HG03565 (cell line): Measurements from ENCODE around the gene GUK1.

Source experiments
- ATAC-seq: cut with Tn5 transposase; IDR thresholded peaks from one replicate; pipeline ENCODE4 v1.9.1; 2021; ENCODE audit warnings: mild to moderate bottlenecking, moderate library complexity; ENCODE audit not compliant: unreplicated experiment

Gene GUK1

GRCh38 chr1:228123505-228123904, 16.6 kb upstream of the GUK1 start:
- ATAC-seq, result no peak

DNA sequence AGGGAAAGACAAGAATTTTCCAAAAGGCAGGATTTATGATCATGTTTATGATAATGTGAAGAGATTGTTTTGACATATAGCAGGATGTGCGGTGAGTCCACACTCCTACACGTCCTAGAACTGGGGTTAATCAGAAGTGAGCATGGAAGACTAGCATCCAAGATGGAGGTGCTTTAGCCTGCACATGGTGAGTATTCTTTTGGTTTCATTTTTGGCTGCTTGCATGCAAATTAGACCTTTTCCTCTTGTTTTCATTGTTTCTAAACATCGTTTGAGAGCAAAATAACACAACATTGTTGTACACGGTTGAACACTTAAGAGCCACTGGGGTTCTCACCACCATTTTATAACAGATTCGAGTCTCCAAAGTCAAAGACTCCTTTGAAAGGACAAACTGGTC, 14.9 kb upstream of the GUK1 start:
- no peak for ATAC-seq

GRCh38 chr1:228131766-228132165, 8.3 kb upstream of the GUK1 start:
- no peak for ATAC-seq

GRCh38 chr1:228134591-228134990, 5.5 kb upstream of the GUK1 start:
- no peak for ATAC-seq

DNA sequence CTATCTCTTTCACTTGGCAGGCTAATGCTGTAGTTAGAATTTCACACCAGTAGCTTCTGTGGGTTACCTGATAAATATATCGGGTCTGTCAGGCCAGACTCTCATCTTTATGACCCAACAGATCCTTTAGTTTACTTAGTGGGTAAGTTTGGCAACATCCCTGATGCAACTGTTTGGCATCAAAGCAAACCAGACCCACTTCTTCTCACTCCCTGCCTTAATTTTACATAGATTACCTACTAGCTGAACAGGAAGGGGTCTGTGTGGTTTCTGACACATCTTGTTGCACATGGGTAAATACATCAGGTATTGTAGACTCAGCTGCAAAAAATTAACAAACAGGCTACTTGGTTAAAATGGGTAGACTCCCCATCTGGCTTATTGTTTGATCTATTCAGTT, 3.2 kb upstream of the GUK1 start:
- no peak for ATAC-seq

DNA sequence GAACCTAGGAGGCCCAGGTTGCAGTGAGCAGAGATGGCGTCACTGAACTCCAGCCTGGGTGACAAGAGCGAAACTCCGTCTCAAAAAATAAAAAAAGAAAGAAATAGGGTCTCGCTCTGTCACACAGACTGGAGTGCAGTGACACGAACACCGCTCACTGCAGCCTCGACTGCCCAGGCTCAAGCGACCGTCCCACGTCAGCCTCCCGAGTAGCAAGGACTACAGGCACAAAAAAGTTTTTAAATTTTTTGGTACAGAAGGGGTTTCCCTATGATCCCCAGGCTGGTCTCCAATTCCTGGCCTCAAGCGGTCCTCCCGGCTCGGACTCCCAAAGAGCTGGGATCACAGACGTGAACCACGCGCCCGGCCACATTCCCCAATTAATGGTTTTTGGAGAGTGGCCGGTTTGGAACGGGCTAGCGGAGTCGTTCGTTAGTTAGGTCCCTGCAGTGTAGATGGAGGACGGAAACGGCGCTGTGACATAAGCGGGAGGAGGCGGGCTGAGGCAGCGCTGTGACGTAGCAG, 611 bp upstream of the GUK1 start:
- ATAC-seq, result no peak

- ATAC-seq, result no peak
Observed at GRCh38 chr1:228140724-228141225, 696 bp downstream of the GUK1 start.

GRCh38 chr1:228141226-228142044, 1.4 kb downstream of the GUK1 start:
- ATAC-seq, result no peak

DNA sequence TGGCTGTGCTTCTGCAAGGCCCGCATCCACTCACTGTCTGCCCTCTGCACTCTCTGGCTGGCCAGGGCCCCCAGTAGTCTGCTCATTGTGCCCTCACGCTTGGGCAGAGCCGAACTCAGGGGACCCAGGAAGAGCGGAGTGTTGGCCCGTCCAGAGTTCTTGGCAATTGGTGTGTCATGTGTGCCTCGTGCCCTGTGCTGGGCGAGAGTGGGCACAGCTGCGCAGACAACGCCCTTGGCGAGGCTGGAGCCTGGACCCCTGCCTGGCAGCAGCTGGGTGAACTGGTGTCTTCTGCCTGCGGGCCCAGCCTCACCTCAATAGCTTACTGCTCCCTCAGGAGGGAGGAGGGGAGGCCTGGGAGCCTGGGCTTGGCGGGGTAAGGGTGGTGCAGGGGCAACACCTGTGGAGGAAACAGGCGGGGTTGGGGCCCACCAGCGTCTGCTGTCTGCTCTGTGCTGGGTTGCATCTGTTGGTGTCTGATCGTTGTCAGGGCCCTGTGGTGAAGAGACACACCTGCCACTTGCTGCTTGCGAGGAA, 2.1 kb downstream of the GUK1 start:
- no peak for ATAC-seq

DNA sequence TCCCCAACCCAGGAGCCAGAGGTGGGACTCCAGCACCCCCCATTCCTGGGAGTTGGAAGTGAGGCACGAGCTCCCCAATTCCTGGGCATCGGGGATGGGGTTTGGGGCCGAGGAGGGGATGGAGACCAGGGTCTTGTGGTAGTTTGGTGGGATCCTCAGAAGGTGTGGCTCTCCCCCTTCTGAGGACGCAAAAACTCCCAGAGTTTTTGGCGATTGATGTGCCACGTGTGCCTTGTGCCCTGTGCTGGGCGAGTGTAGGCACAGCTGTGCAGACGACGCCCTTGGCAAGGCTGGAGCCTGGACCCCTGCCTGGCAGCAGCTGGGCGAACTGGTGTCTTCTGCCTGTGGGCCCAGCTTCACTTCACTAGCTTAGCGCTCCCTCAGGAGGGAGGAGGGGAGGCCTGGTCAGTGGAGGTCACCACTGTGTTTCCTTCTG, 2.6 kb downstream of the GUK1 start:
- ATAC-seq, result no peak

- no peak for ATAC-seq
Observed at GRCh38 chr1:228143480-228144192, 3.6 kb downstream of the GUK1 start.

GRCh38 chr1:228144193-228144992, 4.3 kb downstream of the GUK1 start:
- no peak for ATAC-seq

DNA sequence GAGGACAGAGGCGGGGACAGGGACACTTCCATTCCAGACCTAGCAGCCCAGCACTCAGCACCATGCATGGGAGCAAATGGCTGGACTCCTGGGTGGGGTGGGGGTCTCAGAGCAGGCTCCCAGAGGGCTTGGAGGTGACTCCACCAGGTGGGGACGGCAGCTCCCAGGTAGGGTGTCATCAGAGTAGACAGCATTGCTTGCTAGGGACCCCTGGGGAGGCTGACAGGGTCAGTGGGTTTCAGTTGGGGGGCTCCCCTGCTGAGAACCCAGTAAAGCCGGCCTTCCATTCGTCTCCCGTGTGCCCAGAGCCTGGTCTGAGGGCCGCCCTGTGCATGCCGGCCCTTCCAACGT, 4.9 kb downstream of the GUK1 start:
- no peak for ATAC-seq

GRCh38 chr1:228145463-228146416, 5.7 kb downstream of the GUK1 start:
- ATAC-seq, result no peak

- no peak for ATAC-seq
Observed at GRCh38 chr1:228146417-228147150, 6.5 kb downstream of the GUK1 start.

GRCh38 chr1:228147151-228147693, 7.1 kb downstream of the GUK1 start:
- ATAC-seq, result no peak

DNA sequence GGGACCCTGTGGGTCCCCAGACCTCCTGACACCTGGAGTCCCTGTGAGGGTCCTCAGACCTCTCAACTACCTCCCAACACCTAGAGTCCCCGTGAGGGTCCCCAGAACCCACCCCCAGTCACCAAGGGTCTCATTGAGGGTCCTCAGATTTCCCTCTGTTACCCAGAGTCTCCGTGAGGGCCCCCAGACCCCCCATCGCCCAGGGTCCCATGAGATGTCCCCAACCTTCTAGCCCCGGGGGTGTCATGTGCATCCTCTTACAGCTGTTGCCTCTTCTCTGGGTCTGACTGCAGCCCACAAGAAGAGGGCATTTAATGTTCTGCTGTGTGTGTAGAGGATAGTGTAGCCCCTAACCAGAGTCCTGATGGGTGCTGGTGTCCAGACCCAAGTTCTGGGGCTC, 7.7 kb downstream of the GUK1 start:
- no peak for ATAC-seq

- ATAC-seq, result no peak
Observed at GRCh38 chr1:228148196-228148861, 8.2 kb downstream of the GUK1 start.
